Measurements from ENCODE around the gene SLC25A10. TPM values are rescaled to one million over a fixed set of nuclear protein-coding genes. Genes with fewer than 3 reads are reported as not detected.

Gene SLC25A10
- total and polyA plus RNA-seq, 5 donors from 2014 or later = 2.5 to 4.3 (median 3.4) TPM

GRCh38 chr17:81712468-81713003 is 452 bp downstream of the SLC25A10 start:
- Histone ChIP-seq H3K4me3 (ENCODE audit: low read depth, low read length) (no peak overlapping the region), H3K4me1 (ENCODE audit: control insufficient read depth, insufficient read depth, low read length, poor library complexity, severe bottlenecking) (peaks cover 32% of the 10 kb centered on the region), H3K36me3 (ENCODE audit: control insufficient read depth, insufficient read depth, low read length) (no peaks in the 10 kb centered on the region), H3K27me3 (ENCODE audit: control insufficient read depth, insufficient read depth, low read length) (no peaks in the 10 kb centered on the region), H3K27ac (ENCODE audit: insufficient read depth, low read length, poor library complexity, severe bottlenecking) (no peak overlapping the region), H3K9me3 (ENCODE audit: control insufficient read depth in 2 of 2, low read length in 2 of 2) (no peaks in the 10 kb centered on the region)
- Mint-ChIP-seq H3K4me3 (peak overlapping the region; percentile 64 to 86 (median 80)), H3K27ac (peak overlapping the region in 1 of 3 donors; percentile 65), H3K4me1 (peaks cover 0 to 19% (median 4%) of the 10 kb centered on the region in 4 donors), H3K36me3 (no peaks in the 10 kb centered on the region), H3K27me3 (no peaks in the 10 kb centered on the region), H3K9me3 (no peaks in the 10 kb centered on the region)
- peak; percentile 2 to 3 for ATAC-seq (ENCODE audit: low read depth in 2 of 2)
- DNase-seq = peak in 1 of 3 donors; percentile 18

- Histone ChIP-seq H3K36me3 (ENCODE audit: control insufficient read depth, insufficient read depth, low read length) (no peaks in the 10 kb centered on the region), H3K27me3 (ENCODE audit: control insufficient read depth, insufficient read depth, low read length) (no peaks in the 10 kb centered on the region), H3K9me3 (ENCODE audit: control insufficient read depth in 2 of 2, low read length in 2 of 2) (no peaks in the 10 kb centered on the region), H3K27ac (ENCODE audit: insufficient read depth, low read length, poor library complexity, severe bottlenecking) (no peak overlapping the region), H3K4me1 (ENCODE audit: control insufficient read depth, insufficient read depth, low read length, poor library complexity, severe bottlenecking) (peaks cover 32% of the 10 kb centered on the region), H3K4me3 (ENCODE audit: low read depth, low read length) (no peak overlapping the region)
- Mint-ChIP-seq H3K4me1 (peaks cover 0 to 19% (median 4%) of the 10 kb centered on the region in 4 donors), H3K9me3 (no peaks in the 10 kb centered on the region), H3K27ac (peak overlapping the region in 1 of 3 donors; percentile 65), H3K4me3 (peak overlapping the region; percentile 65 to 86 (median 80)), H3K27me3 (no peaks in the 10 kb centered on the region), H3K36me3 (no peaks in the 10 kb centered on the region)
- no peak for ATAC-seq (ENCODE audit: low read depth in 2 of 2)
- no peak for DNase-seq
These were observed 996 bp downstream of the SLC25A10 start for GRCh38 chr17:81713004-81713555.

- no peak for DNase-seq
These were observed 1.7 kb downstream of the SLC25A10 start for GRCh38 chr17:81713556-81714411.

GRCh38 chr17:81714412-81715106 is 2.5 kb downstream of the SLC25A10 start:
- ATAC-seq (ENCODE audit: low read depth in 2 of 2) = no peak
- Mint-ChIP-seq H3K36me3 (no peaks in the 10 kb centered on the region), H3K27ac (no peak overlapping the region)

More at GRCh38 chr17:81713556-81714411, 1.7 kb downstream of the SLC25A10 start:
- Mint-ChIP-seq H3K9me3 (no peaks in the 10 kb centered on the region), H3K36me3 (no peaks in the 10 kb centered on the region), H3K4me1 (peaks cover 0 to 19% (median 4%) of the 10 kb centered on the region in 4 donors), H3K27me3 (no peaks in the 10 kb centered on the region), H3K4me3 (peak overlapping the region in 3 of 4 donors; percentile 44 to 86 (median 75)), H3K27ac (no peak overlapping the region)
- no peaks in the 10 kb centered on the region for H3K27me3 ChIP-seq (ENCODE audit: control insufficient read depth, insufficient read depth, low read length)
- H3K36me3 ChIP-seq (ENCODE audit: control insufficient read depth, insufficient read depth, low read length) = no peaks in the 10 kb centered on the region
- no peak for ATAC-seq (ENCODE audit: low read depth in 2 of 2)
- H3K9me3 ChIP-seq (ENCODE audit: control insufficient read depth in 2 of 2, low read length in 2 of 2) = no peaks in the 10 kb centered on the region
- peaks cover 32% of the 10 kb centered on the region for H3K4me1 ChIP-seq (ENCODE audit: control insufficient read depth, insufficient read depth, low read length, poor library complexity, severe bottlenecking)
- H3K27ac ChIP-seq (ENCODE audit: insufficient read depth, low read length, poor library complexity, severe bottlenecking) = no peak overlapping the region
- no peak overlapping the region for H3K4me3 ChIP-seq (ENCODE audit: low read depth, low read length)

GRCh38 chr17:81715107-81715871 is 3.2 kb downstream of the SLC25A10 start:
- H3K4me1 Mint-ChIP-seq = peaks cover 0 to 19% (median 4%) of the 10 kb centered on the region in 4 donors
- Histone ChIP-seq H3K27ac (ENCODE audit: insufficient read depth, low read length, poor library complexity, severe bottlenecking) (no peak overlapping the region), H3K9me3 (ENCODE audit: control insufficient read depth in 2 of 2, low read length in 2 of 2) (no peaks in the 10 kb centered on the region), H3K4me1 (ENCODE audit: control insufficient read depth, insufficient read depth, low read length, poor library complexity, severe bottlenecking) (peaks cover 28% of the 10 kb centered on the region), H3K4me3 (ENCODE audit: low read depth, low read length) (no peak overlapping the region), H3K27me3 (ENCODE audit: control insufficient read depth, insufficient read depth, low read length) (no peaks in the 10 kb centered on the region), H3K36me3 (ENCODE audit: control insufficient read depth, insufficient read depth, low read length) (no peaks in the 10 kb centered on the region)
- no peak for ATAC-seq (ENCODE audit: low read depth in 2 of 2)
- no peak for DNase-seq
- H3K36me3 Mint-ChIP-seq = no peaks in the 10 kb centered on the region
- H3K4me3 Mint-ChIP-seq = peak overlapping the region in 1 of 4 donors; percentile 26
- no peaks in the 10 kb centered on the region for H3K9me3 Mint-ChIP-seq
- H3K27ac Mint-ChIP-seq = no peak overlapping the region
- no peaks in the 10 kb centered on the region for H3K27me3 Mint-ChIP-seq

More at GRCh38 chr17:81714412-81715106, 2.5 kb downstream of the SLC25A10 start:
- H3K4me3 Mint-ChIP-seq = peak overlapping the region in 3 of 4 donors; percentile 44 to 69 (median 60)
- no peaks in the 10 kb centered on the region for H3K27me3 Mint-ChIP-seq
- H3K9me3 ChIP-seq (ENCODE audit: control insufficient read depth in 2 of 2, low read length in 2 of 2) = no peaks in the 10 kb centered on the region
- peaks cover 32% of the 10 kb centered on the region for H3K4me1 ChIP-seq (ENCODE audit: control insufficient read depth, insufficient read depth, low read length, poor library complexity, severe bottlenecking)
- no peaks in the 10 kb centered on the region for H3K9me3 Mint-ChIP-seq
- no peak overlapping the region for H3K27ac ChIP-seq (ENCODE audit: insufficient read depth, low read length, poor library complexity, severe bottlenecking)
- peaks cover 0 to 19% (median 4%) of the 10 kb centered on the region in 4 donors for H3K4me1 Mint-ChIP-seq
- H3K36me3 ChIP-seq (ENCODE audit: control insufficient read depth, insufficient read depth, low read length) = no peaks in the 10 kb centered on the region
- no peak for DNase-seq
- no peak overlapping the region for H3K4me3 ChIP-seq (ENCODE audit: low read depth, low read length)
- H3K27me3 ChIP-seq (ENCODE audit: control insufficient read depth, insufficient read depth, low read length) = no peaks in the 10 kb centered on the region

- peaks cover 20% of the 10 kb centered on the region for H3K4me1 ChIP-seq (ENCODE audit: control insufficient read depth, insufficient read depth, low read length, poor library complexity, severe bottlenecking)
- H3K36me3 ChIP-seq (ENCODE audit: control insufficient read depth, insufficient read depth, low read length) = no peaks in the 10 kb centered on the region
- H3K9me3 ChIP-seq (ENCODE audit: control insufficient read depth in 2 of 2, low read length in 2 of 2) = no peaks in the 10 kb centered on the region
- no peak overlapping the region for H3K27ac ChIP-seq (ENCODE audit: insufficient read depth, low read length, poor library complexity, severe bottlenecking)
- Mint-ChIP-seq H3K9me3 (peaks cover 0 to 1% (median 0%) of the 10 kb centered on the region in 7 donors), H3K4me3 (no peak overlapping the region), H3K27ac (no peak overlapping the region), H3K4me1 (peaks cover 0 to 13% (median 4%) of the 10 kb centered on the region in 4 donors), H3K27me3 (no peaks in the 10 kb centered on the region), H3K36me3 (no peaks in the 10 kb centered on the region)
- DNase-seq (no peak), ATAC-seq (ENCODE audit: low read depth in 2 of 2) (no peak)
- H3K27me3 ChIP-seq (ENCODE audit: control insufficient read depth, insufficient read depth, low read length) = no peaks in the 10 kb centered on the region
- no peak overlapping the region for H3K4me3 ChIP-seq (ENCODE audit: low read depth, low read length)
These were observed 4.0 kb downstream of the SLC25A10 start for GRCh38 chr17:81715872-81716673.

All from CD4-positive, CD25-positive, alpha-beta regulatory T cell (primary cell).